NT2/D1 (cell line): ENCODE results near the gene SSR3.

ENCODE experiments used
- SUZ12 ChIP-seq: IDR thresholded peaks from 2 replicates; pipeline ENCODE4 v1.6.1; 2011; ENCODE audit not compliant: insufficient read length, insufficient read depth; ENCODE audit errors: extremely low read depth
- YY1 ChIP-seq: IDR thresholded peaks from 2 replicates; pipeline ENCODE4 v1.6.1; 2011; ENCODE audit not compliant: insufficient read length, insufficient read depth
- ZNF274 ChIP-seq: IDR thresholded peaks from 2 replicates; pipeline ENCODE4 v1.6.1; 2011; ENCODE audit warnings: mild to moderate bottlenecking, low read depth, low read length

DNA sequence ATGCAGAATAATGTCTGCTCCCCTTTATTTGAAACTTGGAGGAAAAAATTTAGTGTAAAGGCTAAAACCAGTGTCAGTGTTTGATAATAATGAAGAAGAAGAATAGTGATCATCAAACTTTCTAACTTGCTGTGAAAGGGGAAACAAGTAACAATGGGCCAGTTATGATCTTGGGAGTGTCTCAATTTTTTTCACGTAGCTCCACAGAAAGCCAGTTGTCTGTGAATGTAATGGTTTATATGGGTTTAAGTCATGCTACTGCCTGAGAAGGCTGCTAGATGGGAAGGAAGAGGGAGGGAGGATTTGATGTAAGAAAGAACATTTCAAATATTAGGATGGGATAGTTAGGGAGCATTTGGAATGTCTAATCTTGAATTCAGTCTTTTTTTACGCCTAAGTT is 21.1 kb upstream of the SSR3 start:
- TF ChIP-seq SUZ12 (no peak), ZNF274 (no peak), YY1 (no peak)
